GM18951 (cell line): Measurements from ENCODE around the gene OTOGL.

Experiments used
- POLR2A ChIP-seq: IDR thresholded peaks from 4 replicates; pipeline ENCODE4 v1.6.1; 2011; ENCODE audit warnings: mild to moderate bottlenecking; ENCODE audit not compliant: insufficient read length, insufficient read depth; ENCODE audit errors: extremely low read depth
- in situ Hi-C: fragments of 300-500 bp; cut with MboI; formaldehyde crosslinking; loops from one replicate; pipeline ENCODE4 v1.12.0; 2022; ENCODE audit warnings: low sequenced_read_pairs, mixed read lengths, inconsistent platforms; ENCODE audit not compliant: unreplicated experiment

The OTOGL gene

GRCh38 chr12:80151131-80151530, 51.8 kb downstream of the OTOGL start:
- in situ Hi-C loops: no loop called here
- TF ChIP-seq POLR2A: no peak

DNA sequence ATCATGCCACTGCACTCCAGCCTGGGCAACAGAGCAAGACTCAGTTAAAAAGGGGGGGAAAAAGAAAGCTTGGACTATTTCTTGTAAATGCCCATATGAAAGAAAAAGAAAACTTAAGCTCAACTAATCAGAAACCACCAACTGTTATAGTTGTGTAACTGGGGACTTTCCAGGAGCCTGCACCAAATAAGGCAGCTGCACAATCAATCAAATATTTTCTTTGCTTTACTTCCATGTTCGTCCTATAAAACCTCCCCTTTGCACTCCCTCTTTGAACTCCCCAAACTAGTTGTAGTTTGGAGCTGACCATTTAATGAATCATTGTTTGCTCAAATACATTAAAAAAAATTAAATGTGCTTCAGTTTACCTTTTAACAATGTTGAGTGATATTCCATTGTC, 54.9 kb downstream of the OTOGL start:
- no peak for TF ChIP-seq POLR2A
- in situ Hi-C loops: no loop called here

DNA sequence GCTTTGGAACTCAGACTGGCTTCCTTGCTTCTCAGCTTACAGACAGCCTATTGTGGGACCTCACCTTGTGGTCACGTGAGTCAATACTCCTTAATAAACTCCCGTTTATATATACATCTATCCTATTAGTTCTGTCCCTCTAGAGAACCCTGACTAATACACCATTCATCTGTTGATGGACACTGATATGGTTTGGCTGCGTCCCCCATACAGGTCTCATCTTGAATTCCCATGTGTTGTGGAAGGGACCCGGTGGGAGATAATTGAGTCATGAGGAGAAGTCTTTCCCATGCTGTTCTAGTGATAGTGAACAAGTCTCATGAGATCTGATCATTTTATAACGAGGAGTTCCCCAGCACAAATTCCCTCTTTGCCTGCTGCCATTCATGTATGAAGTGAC, 57.0 kb downstream of the OTOGL start:
- in situ Hi-C loops: no loop called here

DNA sequence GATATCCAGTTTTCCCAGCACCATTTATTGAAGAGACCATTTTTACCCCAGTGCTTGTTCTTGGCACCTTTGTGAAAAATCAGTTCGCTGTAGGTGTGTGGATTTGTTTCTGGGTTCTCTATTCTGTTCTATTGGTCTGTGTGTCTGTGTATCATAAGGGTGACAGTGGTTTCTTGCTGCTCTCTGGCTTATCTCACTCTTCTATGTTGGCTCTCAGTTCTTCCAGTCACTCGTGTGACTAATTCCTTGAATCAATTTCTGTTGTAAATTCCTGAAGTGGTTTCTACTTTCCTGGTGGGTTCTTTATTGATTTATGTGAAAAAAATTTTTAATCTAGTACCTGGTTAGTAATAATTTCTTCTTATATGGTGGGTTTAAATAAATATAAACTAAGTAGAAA, 58.3 kb downstream of the OTOGL start:
- in situ Hi-C loops: no loop called here
- no peak for TF ChIP-seq POLR2A

More for the DNA sequence above, 57.0 kb downstream of the OTOGL start:
- TF ChIP-seq POLR2A: no peak

DNA sequence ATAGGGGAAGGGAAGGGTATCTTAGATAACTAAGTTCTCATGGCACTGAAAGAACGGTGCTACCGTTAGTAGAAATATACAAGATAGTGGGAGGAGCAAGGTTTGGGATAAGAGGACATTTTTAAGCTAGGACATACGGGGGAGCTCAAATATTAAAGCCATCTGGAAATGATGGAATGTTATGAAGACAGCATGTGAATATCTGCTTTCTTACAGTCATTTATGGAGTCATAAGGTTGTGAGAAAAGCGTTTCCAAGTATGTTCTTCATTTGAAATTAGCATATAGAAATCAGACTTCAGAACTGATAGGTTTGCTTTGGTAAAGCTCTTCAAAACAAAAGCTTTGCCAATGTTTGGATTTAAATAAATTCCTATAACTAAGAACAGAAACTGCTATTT, 62.3 kb downstream of the OTOGL start:
- no peak for TF ChIP-seq POLR2A

DNA sequence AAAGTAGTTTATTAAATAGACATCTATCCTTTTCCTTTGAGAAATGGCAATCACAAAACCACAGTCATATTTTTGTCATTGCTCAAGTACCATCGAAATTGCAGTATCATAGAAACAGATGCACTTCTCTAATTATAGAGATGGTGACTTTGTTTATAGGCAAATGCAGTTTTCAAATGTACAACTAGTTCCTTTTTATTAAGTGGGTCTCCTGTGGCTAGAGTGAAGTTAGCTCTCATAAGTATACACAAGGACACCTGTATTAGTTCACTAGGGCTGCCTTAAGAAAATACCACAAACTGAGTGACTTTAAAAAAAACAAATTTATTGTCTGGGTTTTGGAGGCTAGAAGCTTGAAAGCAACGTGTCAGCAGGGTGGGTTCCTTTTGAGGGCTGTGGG, 62.8 kb downstream of the OTOGL start:
- no peak for TF ChIP-seq POLR2A
- in situ Hi-C loops: no loop called here

More for the DNA sequence above, 62.3 kb downstream of the OTOGL start:
- in situ Hi-C loops: no loop called here

GRCh38 chr12:80165746-80166145, 66.4 kb downstream of the OTOGL start:
- in situ Hi-C loops: no loop called here
- no peak for TF ChIP-seq POLR2A

- TF ChIP-seq POLR2A: no peak
- in situ Hi-C loops: no loop called here
Observed at GRCh38 chr12:80166751-80167150, 67.4 kb downstream of the OTOGL start.

- in situ Hi-C loops: no loop called here
- TF ChIP-seq POLR2A: no peak
Observed at GRCh38 chr12:80168936-80169335, 69.6 kb downstream of the OTOGL start.

DNA sequence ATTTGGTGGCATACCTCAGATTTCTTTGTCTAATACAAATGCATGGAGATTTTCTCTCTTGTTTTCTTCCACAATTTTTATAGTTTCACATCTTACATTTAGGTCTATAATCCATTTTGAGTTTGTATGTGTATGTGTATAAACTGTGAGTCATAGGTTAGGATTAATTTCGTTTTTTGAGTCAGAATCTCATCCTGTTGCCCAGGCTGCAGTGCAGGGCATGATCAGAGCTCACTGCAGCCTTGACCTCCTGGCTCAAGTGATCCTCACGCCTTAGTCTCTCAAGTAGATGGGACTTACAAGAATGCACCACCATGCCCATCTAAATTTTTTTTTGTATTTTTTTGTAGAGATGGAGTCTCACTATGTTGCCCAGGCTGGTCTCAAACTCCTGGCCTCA, 71.6 kb downstream of the OTOGL start:
- no peak for TF ChIP-seq POLR2A
- in situ Hi-C loops: no loop called here

DNA sequence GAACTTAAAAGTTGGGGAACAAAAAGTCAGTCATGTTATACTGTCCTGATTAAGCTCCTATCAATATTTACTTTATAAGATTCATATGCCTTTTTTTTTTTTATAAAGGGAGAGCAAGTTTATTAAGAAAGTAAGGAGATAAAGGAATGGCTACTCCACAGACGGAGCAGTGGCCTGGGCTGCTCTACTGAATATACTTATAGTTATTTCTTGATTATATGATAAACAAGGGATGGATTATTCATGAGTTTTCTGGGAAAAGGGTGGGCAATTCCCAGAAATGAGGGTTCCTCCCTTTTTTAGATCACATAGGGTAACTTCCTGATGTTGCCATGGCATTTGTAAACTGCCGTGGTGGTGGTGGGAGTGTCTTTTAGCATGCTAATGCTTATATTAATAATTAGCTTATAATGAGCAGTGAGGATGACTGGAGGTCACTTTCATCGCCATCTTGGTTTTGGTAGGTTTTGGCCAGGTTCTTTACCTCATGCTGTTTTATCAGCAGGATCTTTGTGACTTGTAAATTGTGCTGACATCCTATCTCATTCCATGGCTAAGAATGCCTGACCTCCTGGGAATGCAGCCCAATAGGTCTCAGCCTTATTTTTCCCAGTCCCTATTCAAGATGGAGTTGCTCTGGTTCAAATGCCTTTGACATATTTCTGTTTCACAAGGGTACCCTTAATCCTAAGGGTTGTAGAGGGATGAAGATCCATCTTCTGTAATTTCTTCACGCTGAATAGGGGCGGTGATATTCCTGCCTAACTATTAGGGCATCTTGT, 73.9 kb downstream of the OTOGL start:
- in situ Hi-C loops: no loop called here
- no peak for TF ChIP-seq POLR2A

DNA sequence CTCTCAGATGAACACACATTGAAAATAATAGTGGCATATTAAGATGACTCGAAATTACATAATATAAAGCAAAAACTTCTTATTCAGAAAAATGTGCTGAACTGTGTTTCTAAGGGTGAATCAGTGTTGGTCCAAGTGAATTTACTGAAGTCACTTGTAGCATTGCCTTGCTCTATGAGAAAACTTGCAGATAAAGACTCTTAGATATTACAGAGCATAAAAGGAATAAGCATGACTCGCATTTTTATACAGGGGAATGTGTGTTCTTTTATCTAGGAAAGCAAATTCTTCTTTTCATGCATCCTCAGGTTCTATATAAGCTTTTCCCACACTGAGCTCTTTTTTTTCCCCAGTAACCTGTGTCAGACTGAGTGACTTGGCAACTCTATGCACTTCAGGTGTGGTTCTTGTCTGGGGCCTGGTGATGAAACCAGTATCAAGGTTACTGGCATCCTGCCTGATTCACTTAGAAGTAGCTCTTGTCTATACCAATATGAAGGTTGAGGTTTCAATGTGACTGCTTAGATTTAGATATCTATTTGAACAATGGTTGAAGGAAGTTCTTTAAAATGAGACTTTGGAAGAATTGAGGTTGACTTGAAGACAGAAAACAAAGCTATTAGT, 76.1 kb downstream of the OTOGL start:
- in situ Hi-C loops: no loop called here
- TF ChIP-seq POLR2A: no peak

GRCh38 chr12:80176706-80177105, 77.4 kb downstream of the OTOGL start:
- in situ Hi-C loops: no loop called here
- TF ChIP-seq POLR2A: no peak

DNA sequence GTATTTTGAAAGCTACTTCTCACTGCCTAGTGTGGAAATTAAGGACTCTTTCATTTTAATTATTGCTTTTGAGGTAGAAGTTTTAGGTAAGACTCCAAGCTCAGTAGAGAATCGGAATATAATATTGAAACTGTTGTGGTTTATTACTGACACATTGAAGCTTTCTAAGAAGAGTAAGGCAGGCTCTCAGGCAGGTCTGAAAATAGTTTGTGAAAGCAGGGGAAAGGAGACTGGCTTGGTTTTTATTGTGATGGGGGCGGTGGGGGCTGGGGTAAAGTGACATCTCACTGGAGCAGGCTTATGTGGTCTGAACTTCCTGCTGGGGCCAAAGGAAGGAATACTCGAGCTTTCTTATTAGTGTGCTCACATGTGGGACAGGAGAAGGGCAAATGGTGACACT, 79.5 kb downstream of the OTOGL start:
- in situ Hi-C loops: no loop called here
- TF ChIP-seq POLR2A: no peak
